ENCODE data around the gene LPP.

LPP gene

GRCh38 chr3:188262488-188262887 lies 108.5 kb downstream of the LPP start:
- no peak for DNase-seq (ENCODE audit: insufficient read length)
- TF ChIP-seq POLR2AphosphoS5 (IDR thresholded peaks at IDR 0.05; ENCODE audit: low read depth, low read length) (no peak), POLR2A (IDR thresholded peaks at IDR 0.05; ENCODE audit: low read depth, low read length) (no peak), TAF1 (IDR thresholded peaks at IDR 0.05; ENCODE audit: borderline replicate concordance, low read depth, low read length) (no peak)
- no peak for FAIRE-seq

GRCh38 chr3:188262913-188263683 lies 109.1 kb downstream of the LPP start:
- FAIRE-seq (no peak), DNase-seq (ENCODE audit: insufficient read length) (no peak)
- no peak for TF ChIP-seq TAF1 (IDR thresholded peaks at IDR 0.05; ENCODE audit: borderline replicate concordance, low read depth, low read length)
- TF ChIP-seq POLR2A (IDR thresholded peaks at IDR 0.05; ENCODE audit: low read depth, low read length) = no peak
- TF ChIP-seq POLR2AphosphoS5 (IDR thresholded peaks at IDR 0.05; ENCODE audit: low read depth, low read length) = no peak

DNA sequence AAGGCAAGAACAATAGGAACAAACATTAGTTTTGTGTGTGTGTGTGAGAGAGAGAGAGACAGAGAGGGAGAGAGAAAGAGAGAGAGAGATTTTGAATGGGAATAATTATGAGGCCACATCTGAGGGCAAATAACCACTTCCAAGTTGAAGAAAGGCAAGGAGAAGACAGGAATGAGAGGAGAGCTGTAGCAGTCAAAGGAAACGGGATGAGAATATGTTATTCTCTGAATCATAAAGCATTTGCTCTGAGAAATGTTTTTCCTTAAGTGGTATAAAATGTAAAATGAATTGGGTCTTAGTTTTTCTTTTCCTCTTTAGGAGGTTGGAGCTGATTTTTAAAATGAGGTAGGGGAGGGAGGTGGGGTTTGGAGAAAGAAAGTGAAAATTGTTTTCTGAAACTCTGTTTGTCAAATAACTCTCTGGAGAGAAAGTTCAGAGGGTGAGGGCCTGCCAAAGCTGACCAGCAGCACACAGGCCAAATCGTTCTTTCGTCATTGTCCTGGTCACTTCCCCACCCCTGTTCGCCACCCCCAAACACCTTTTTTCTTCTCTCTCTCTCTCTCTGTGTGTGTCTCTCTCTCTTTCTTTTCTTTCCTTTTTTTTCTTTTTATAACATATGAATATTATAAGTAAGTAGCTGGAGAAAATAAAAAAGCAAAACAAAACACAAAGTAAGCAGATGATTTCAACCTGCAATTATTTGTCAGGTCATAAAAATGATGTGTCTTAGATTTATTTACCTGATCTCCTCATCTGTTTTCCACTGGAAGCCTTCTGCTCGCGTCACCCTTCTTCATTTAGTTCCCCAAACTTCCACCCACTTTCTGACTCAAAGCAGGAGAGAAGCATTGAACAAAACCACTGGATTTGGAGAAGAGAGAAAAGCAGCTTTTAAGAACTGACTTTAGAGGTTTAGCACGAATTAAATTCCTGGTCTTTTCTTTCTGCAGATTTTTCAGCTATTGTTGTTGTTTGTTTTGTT lies 110.6 kb downstream of the LPP start:
- FAIRE-seq = no peak
- DNase-seq (ENCODE audit: insufficient read length) = no peak
- TF ChIP-seq TAF1 (IDR thresholded peaks at IDR 0.05; ENCODE audit: borderline replicate concordance, low read depth, low read length) (no peak), POLR2AphosphoS5 (IDR thresholded peaks at IDR 0.05; ENCODE audit: low read depth, low read length) (no peak), POLR2A (IDR thresholded peaks at IDR 0.05; ENCODE audit: low read depth, low read length) (no peak)

DNA sequence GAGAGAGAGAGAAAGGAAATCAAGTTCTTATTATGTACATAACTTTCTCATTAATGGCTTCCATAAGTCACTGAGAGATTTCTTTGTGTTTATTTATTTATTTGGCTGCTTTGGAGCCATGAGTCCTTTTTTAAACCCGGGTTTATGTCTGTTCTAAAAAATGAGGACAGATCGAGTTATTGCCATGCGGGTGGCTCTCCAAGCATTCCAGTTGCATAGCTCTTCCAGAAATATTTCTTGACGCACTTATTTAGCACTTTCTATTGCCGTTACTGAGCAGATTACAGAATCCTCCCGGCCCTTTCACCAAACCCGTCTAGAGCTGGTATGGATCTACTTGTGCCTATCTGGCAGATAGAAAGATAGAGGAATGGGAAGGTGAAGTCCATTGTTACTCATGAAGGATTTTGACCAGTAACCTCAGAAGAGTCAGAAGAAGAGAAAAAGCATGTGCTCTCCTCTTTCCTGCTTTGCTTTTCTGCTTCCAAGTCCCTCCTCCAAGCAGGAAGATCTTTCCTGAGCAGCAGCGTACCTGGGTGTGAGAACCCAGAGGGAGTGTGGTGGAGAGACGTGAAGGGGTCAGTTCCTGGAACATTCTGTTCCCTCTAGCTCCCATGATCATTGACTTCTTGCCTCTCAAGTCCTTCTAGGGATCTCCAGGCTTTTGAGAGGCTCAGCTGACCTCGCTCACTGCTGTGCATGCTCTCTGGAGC lies 112.8 kb downstream of the LPP start:
- no peak for DNase-seq (ENCODE audit: insufficient read length)
- FAIRE-seq = no peak

GRCh38 chr3:188267790-188268335 lies 113.9 kb downstream of the LPP start:
- DNase-seq (ENCODE audit: insufficient read length) = no peak
- FAIRE-seq = no peak
- TF ChIP-seq TAF1 (IDR thresholded peaks at IDR 0.05; ENCODE audit: borderline replicate concordance, low read depth, low read length) (no peak), POLR2AphosphoS5 (IDR thresholded peaks at IDR 0.05; ENCODE audit: low read depth, low read length) (no peak), POLR2A (IDR thresholded peaks at IDR 0.05; ENCODE audit: low read depth, low read length) (no peak)

More for the DNA sequence above, 112.8 kb downstream of the LPP start:
- TF ChIP-seq POLR2AphosphoS5 (IDR thresholded peaks at IDR 0.05; ENCODE audit: low read depth, low read length) = no peak
- no peak for TF ChIP-seq TAF1 (IDR thresholded peaks at IDR 0.05; ENCODE audit: borderline replicate concordance, low read depth, low read length)
- TF ChIP-seq POLR2A (IDR thresholded peaks at IDR 0.05; ENCODE audit: low read depth, low read length) = no peak

GRCh38 chr3:188268336-188268735 lies 114.4 kb downstream of the LPP start:
- FAIRE-seq = no peak

DNA sequence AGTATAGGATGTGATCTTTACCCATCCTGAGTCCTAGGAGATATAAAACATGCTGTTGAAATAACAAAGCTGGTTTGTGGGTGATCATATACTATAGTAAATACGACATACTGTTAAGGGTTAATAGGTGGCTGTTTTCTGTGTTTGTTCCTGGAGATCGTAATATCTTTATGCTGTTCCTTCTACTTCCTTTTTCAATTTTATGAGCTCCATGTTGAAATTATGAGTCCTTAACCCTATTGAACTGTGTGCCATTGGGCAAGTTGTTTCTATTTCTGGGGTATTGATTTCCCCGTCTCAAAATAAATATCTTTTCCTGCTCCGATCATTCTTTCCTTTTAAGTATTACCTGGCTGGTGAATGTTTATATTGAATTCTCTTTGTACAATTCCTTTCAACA lies 115.1 kb downstream of the LPP start:
- no peak for TF ChIP-seq POLR2AphosphoS5 (IDR thresholded peaks at IDR 0.05; ENCODE audit: low read depth, low read length)
- no peak for TF ChIP-seq POLR2A (IDR thresholded peaks at IDR 0.05; ENCODE audit: low read depth, low read length)
- no peak for TF ChIP-seq TAF1 (IDR thresholded peaks at IDR 0.05; ENCODE audit: borderline replicate concordance, low read depth, low read length)
- FAIRE-seq = no peak
- DNase-seq (ENCODE audit: insufficient read length) = no peak

More at GRCh38 chr3:188268336-188268735, 114.4 kb downstream of the LPP start:
- TF ChIP-seq TAF1 (IDR thresholded peaks at IDR 0.05; ENCODE audit: borderline replicate concordance, low read depth, low read length) = no peak
- TF ChIP-seq POLR2A (IDR thresholded peaks at IDR 0.05; ENCODE audit: low read depth, low read length) = no peak
- TF ChIP-seq POLR2AphosphoS5 (IDR thresholded peaks at IDR 0.05; ENCODE audit: low read depth, low read length) = no peak
- DNase-seq (ENCODE audit: insufficient read length) = no peak

GRCh38 chr3:188270423-188270972 lies 116.5 kb downstream of the LPP start:
- FAIRE-seq (no peak), DNase-seq (ENCODE audit: insufficient read length) (no peak)
- no peak for TF ChIP-seq POLR2AphosphoS5 (IDR thresholded peaks at IDR 0.05; ENCODE audit: low read depth, low read length)
- no peak for TF ChIP-seq TAF1 (IDR thresholded peaks at IDR 0.05; ENCODE audit: borderline replicate concordance, low read depth, low read length)
- TF ChIP-seq POLR2A (IDR thresholded peaks at IDR 0.05; ENCODE audit: low read depth, low read length) = no peak

- DNase-seq (ENCODE audit: insufficient read length) = no peak
- TF ChIP-seq POLR2AphosphoS5 (IDR thresholded peaks at IDR 0.05; ENCODE audit: low read depth, low read length) = no peak
- no peak for TF ChIP-seq TAF1 (IDR thresholded peaks at IDR 0.05; ENCODE audit: borderline replicate concordance, low read depth, low read length)
- TF ChIP-seq POLR2A (IDR thresholded peaks at IDR 0.05; ENCODE audit: low read depth, low read length) = no peak
These were observed 117.4 kb downstream of the LPP start for GRCh38 chr3:188271226-188271914.

More at GRCh38 chr3:188271226-188271914, 117.4 kb downstream of the LPP start:
- no peak for FAIRE-seq
